Mesenteric fat pad (tissue), 1 donor: Measurements from ENCODE around the gene ZNF672. TPM values are rescaled to one million over a fixed set of nuclear protein-coding genes. Genes with fewer than 3 reads are reported as not detected.
"Not testable (repeated sequence)": the region's sequence is repeated elsewhere in the genome, so short reads cannot be mapped to it uniquely, and the experiment has no call there.

Source experiments
- DNase-seq: peaks from one replicate; pipeline ENCODE4 v3.0.0-alpha.2; 2020; ENCODE audit warnings: low spot score
- total RNA-seq: library from RNA; stranded (reverse); fragmentation: NEBNext Ultra II Directional; extraction: Animal tissue kit (Norgen Biotek cat#: 25700); gene quantifications from one replicate; pipeline ENCODE4 v1.2.1, GENCODE V29; 2021
- donor health status: DM: yes; HTN: yes; CAD: no.

Gene ZNF672
- total RNA-seq, 1 donor from 2014 or later, result 18.6 TPM

- peak; percentile 80 for DNase-seq
These were observed 14.7 kb downstream of the ZNF672 start for GRCh38 chr1:248852481-248853405.

- no peak for DNase-seq
These were observed 15.8 kb downstream of the ZNF672 start for GRCh38 chr1:248853663-248854375.

- DNase-seq, result no peak
These were observed 17.6 kb downstream of the ZNF672 start for GRCh38 chr1:248855580-248855979.

- DNase-seq, result no peak
These were observed 18.2 kb downstream of the ZNF672 start for GRCh38 chr1:248856176-248856575.

GRCh38 chr1:248857201-248857600, 19.2 kb downstream of the ZNF672 start:
- no peak for DNase-seq

- DNase-seq, result no peak
These were observed 19.7 kb downstream of the ZNF672 start for GRCh38 chr1:248857749-248858095.

- no peak for DNase-seq
These were observed 20.3 kb downstream of the ZNF672 start for GRCh38 chr1:248858096-248858890.

- peak; percentile 99 for DNase-seq
These were observed 21.2 kb downstream of the ZNF672 start, which contains the start of gene ZNF692 for GRCh38 chr1:248858891-248859889. TSS of gene ZNF692 (minus strand) at chr1:248859085. CDS start at chr1:248858309, 776 bp downstream.

- no peak for DNase-seq
These were observed 22.0 kb downstream of the ZNF672 start for GRCh38 chr1:248860007-248860406.

- DNase-seq, result no peak
These were observed 23.6 kb downstream of the ZNF672 start for GRCh38 chr1:248861616-248862015.

GRCh38 chr1:248862695-248862997, 24.6 kb downstream of the ZNF672 start:
- no peak for DNase-seq

GRCh38 chr1:248862998-248863881, 25.2 kb downstream of the ZNF672 start:
- DNase-seq, result no peak

- no peak for DNase-seq
These were observed 33.9 kb downstream of the ZNF672 start for GRCh38 chr1:248871837-248872401.

- no peak for DNase-seq
These were observed 34.9 kb downstream of the ZNF672 start for GRCh38 chr1:248872752-248873408.

GRCh38 chr1:248873409-248873992, 35.5 kb downstream of the ZNF672 start:
- peak; percentile 98 for DNase-seq

GRCh38 chr1:248873993-248874533, 36.0 kb downstream of the ZNF672 start:
- DNase-seq, result no peak

- no peak for DNase-seq
These were observed 43.2 kb downstream of the ZNF672 start for GRCh38 chr1:248881261-248881660.

- DNase-seq, result not testable (repeated sequence)
These were observed 44.4 kb downstream of the ZNF672 start for GRCh38 chr1:248882427-248882826.
